HG03432 (cell line): ENCODE results near the gene TMX2.
A peak's percentile ranks its signal among the peaks of the same experiment; 100 is the strongest.
"Not testable (repeated sequence)": the region's sequence is repeated elsewhere in the genome, so short reads cannot be mapped to it uniquely, and the experiment has no call there.

Source experiments
- ATAC-seq: cut with Tn5 transposase; IDR thresholded peaks from one replicate; pipeline ENCODE4 v1.9.1; 2021; ENCODE audit warnings: mild to moderate bottlenecking, moderate library complexity; ENCODE audit not compliant: unreplicated experiment

The TMX2 gene

GRCh38 chr11:57712256-57713150 is at the start of gene TMX2:
TSS of gene TMX2 (plus strand) at chr11:57712593. CDS start at chr11:57712619, 26 bp downstream.
- ATAC-seq: peak; percentile 92

- no peak for ATAC-seq
Measured at GRCh38 chr11:57662893-57663292, 49.5 kb upstream of the TMX2 start.

GRCh38 chr11:57663975-57664374 is 48.4 kb upstream of the TMX2 start:
- ATAC-seq: no peak

GRCh38 chr11:57667117-57667735 is 45.2 kb upstream of the TMX2 start:
- peak; percentile 70 for ATAC-seq

- ATAC-seq: peak; percentile 87
Measured at GRCh38 chr11:57667736-57668433, 44.5 kb upstream of the TMX2 start, which contains the start of gene ZDHHC5. TSS of gene ZDHHC5 (plus strand) at chr11:57668114. CDS start at chr11:57673091, 4,977 bp downstream.

- ATAC-seq: peak; percentile 10
Measured at GRCh38 chr11:57668434-57668782, 44.0 kb upstream of the TMX2 start.

- ATAC-seq: no peak
Measured at GRCh38 chr11:57674251-57674650, 38.1 kb upstream of the TMX2 start.

- ATAC-seq: no peak
Measured at GRCh38 chr11:57675176-57675941, 37.0 kb upstream of the TMX2 start.

- no peak for ATAC-seq
Measured at GRCh38 chr11:57679396-57679795, 33.0 kb upstream of the TMX2 start.

- ATAC-seq: no peak
Measured at GRCh38 chr11:57680552-57680874, 31.9 kb upstream of the TMX2 start.

GRCh38 chr11:57681168-57681567 is 31.2 kb upstream of the TMX2 start:
- ATAC-seq: no peak

- not testable (repeated sequence) for ATAC-seq
Measured at GRCh38 chr11:57690474-57690873, 21.9 kb upstream of the TMX2 start.

- no peak for ATAC-seq
Measured at GRCh38 chr11:57698843-57699365, 13.5 kb upstream of the TMX2 start.

- no peak for ATAC-seq
Measured at GRCh38 chr11:57699813-57700212, 12.6 kb upstream of the TMX2 start.

- ATAC-seq: no peak
Measured at GRCh38 chr11:57700425-57700824, 12.0 kb upstream of the TMX2 start.

- ATAC-seq: no peak
Measured at GRCh38 chr11:57703341-57703740, 9.1 kb upstream of the TMX2 start.

- no peak for ATAC-seq
Measured at GRCh38 chr11:57704932-57705331, 7.5 kb upstream of the TMX2 start.

- not testable (repeated sequence) for ATAC-seq
Measured at GRCh38 chr11:57705432-57705831, 7.0 kb upstream of the TMX2 start.

GRCh38 chr11:57709802-57710367 is 2.5 kb upstream of the TMX2 start:
- ATAC-seq: no peak
